GM21825 (cell line): Measurements from ENCODE around the gene SERTAD4.

Experiments
- ATAC-seq: cut with Tn5 transposase; IDR thresholded peaks from one replicate; pipeline ENCODE4 v1.9.1; 2021; ENCODE audit warnings: mild to moderate bottlenecking, moderate library complexity; ENCODE audit not compliant: unreplicated experiment

The SERTAD4 gene

GRCh38 chr1:210231846-210232510, 618 bp upstream of the SERTAD4 start:
- ATAC-seq = no peak

- no peak for ATAC-seq
Observed at GRCh38 chr1:210233216-210233494, 559 bp downstream of the SERTAD4 start.

GRCh38 chr1:210233495-210234328, 1.1 kb downstream of the SERTAD4 start:
- ATAC-seq = no peak

- no peak for ATAC-seq
Observed at GRCh38 chr1:210234329-210234757, 1.7 kb downstream of the SERTAD4 start.

GRCh38 chr1:210235363-210236053, 2.9 kb downstream of the SERTAD4 start:
- ATAC-seq = no peak

GRCh38 chr1:210236386-210236839, 3.8 kb downstream of the SERTAD4 start:
- ATAC-seq = no peak

GRCh38 chr1:210236840-210237409, 4.3 kb downstream of the SERTAD4 start:
- no peak for ATAC-seq

- no peak for ATAC-seq
Observed at GRCh38 chr1:210237479-210237878, 4.9 kb downstream of the SERTAD4 start.

GRCh38 chr1:210237981-210238380, 5.4 kb downstream of the SERTAD4 start:
- no peak for ATAC-seq

GRCh38 chr1:210239349-210240111, 6.9 kb downstream of the SERTAD4 start:
- no peak for ATAC-seq

- ATAC-seq = no peak
Observed at GRCh38 chr1:210241121-210241520, 8.5 kb downstream of the SERTAD4 start.

- ATAC-seq = no peak
Observed at GRCh38 chr1:210244746-210245367, 12.3 kb downstream of the SERTAD4 start.

- no peak for ATAC-seq
Observed at GRCh38 chr1:210246447-210246846, 13.9 kb downstream of the SERTAD4 start.

- ATAC-seq = no peak
Observed at GRCh38 chr1:210248341-210248740, 15.7 kb downstream of the SERTAD4 start.

- ATAC-seq = no peak
Observed at GRCh38 chr1:210250665-210250997, 18.0 kb downstream of the SERTAD4 start.

- no peak for ATAC-seq
Observed at GRCh38 chr1:210250998-210251679, 18.5 kb downstream of the SERTAD4 start.

GRCh38 chr1:210251680-210252490, 19.3 kb downstream of the SERTAD4 start:
- no peak for ATAC-seq

GRCh38 chr1:210252621-210253051, 20.0 kb downstream of the SERTAD4 start:
- no peak for ATAC-seq

GRCh38 chr1:210254298-210254697, 21.7 kb downstream of the SERTAD4 start:
- no peak for ATAC-seq
